ENCODE measurements around the gene EYA4.
"Not testable (repeated sequence)": the region's sequence is repeated elsewhere in the genome, so short reads cannot be mapped to it uniquely, and the experiment has no call there.

EYA4 gene

DNA sequence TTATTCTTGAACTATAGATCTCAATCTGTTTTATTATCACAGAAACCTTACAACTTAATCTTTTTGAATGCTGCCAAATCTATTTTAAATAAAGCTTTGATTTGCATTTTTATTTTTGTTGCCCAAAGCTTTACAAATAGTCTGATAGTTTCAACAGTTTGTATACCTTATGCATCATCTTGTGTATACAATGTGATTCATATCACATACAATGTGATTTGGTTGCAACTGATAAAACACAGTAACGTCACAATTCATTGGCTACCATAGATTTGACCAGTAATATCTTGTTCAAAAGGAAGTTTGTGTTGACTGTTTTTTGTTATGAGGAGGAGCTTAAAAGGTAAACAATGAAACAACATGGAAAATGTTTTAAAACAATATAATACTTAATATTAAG, 110.9 kb downstream of the EYA4 start:
- no peak for DNase-seq (ENCODE audit: low read depth)

DNA sequence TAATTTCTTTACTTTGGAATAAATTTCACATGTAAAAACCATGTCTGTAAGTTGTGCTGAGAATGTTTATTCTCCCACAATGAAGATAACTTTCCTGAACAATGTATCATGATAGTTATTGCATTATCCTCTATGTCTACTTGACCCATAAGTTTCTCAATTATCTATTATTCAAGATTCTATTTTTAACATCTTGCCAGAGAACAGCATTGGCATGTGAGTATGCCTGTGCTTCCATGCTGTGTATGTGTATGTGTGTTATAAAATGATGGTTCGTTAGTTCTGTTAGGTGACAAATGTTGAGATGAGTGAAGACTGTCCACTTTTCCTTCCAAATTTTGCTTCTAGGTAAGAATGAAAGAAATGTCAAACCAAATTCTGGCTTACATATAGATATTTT, 111.9 kb downstream of the EYA4 start:
- no peak for DNase-seq (ENCODE audit: low read depth)

DNA sequence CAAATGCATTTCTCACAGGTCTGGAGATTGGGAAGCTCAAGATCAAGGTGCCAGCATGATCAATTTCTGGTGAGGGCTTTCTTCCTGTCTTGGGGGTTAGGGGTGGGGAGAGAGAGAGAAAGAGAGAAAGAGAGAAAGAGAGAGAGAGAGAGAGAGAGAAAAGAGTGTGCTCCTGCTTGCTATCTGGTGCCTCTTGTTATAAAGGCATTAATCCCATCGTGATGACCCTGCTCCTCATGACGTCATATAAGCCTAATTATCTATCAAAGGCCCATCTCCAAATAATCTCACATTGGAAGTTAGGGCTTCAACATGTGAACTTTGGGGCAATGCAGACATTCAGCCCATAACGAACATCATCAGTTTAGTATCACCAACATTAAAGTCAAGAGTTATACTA, 114.8 kb downstream of the EYA4 start:
- DNase-seq (ENCODE audit: low read depth) = no peak

DNA sequence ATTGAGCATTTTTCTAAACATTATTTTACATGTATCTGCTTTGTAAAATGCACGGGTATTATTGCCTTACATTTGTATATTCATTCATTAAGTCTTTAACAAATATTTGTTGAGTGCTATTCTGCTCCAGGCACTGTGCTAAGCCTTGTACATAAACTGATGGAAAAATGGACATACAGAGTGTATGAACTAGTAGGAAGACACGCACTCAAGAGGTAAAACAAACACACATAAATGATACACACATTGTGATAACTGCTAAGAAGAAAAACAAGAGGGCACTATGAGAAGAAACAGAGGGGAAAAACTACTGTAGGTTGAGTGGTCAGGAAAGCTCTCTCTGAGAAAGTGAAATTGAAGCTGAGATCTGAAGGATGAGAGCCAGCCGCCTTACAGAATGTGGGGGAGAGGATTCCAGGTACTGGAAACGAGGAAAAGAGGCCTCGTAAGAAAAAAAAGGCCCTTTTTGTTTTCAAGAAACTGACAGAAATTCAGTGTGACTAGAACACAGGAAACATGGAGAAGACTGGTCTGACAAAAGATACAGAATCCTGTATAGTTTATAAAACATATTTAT, 117.5 kb downstream of the EYA4 start:
- no peak for DNase-seq (ENCODE audit: low read depth)

DNA sequence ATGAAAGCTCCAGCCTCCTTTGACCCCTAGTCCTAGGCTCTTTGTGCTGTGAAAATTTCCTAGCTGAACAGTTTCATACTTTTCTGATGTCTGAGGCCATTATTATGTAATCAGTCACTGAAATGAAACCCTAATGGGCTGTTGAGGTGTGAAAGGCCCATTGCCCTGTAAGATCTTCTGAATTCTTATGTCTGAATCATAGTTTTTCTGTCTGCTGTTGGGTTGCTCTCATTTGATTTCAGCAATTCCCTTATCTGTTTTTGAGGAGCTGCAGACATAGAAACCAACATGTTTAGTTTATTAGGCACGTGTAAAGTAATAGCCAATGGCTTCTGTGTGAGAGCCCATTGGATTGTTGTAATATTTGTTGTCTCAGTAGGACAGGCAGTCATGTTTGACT, 118.1 kb downstream of the EYA4 start:
- DNase-seq (ENCODE audit: low read depth) = no peak

DNA sequence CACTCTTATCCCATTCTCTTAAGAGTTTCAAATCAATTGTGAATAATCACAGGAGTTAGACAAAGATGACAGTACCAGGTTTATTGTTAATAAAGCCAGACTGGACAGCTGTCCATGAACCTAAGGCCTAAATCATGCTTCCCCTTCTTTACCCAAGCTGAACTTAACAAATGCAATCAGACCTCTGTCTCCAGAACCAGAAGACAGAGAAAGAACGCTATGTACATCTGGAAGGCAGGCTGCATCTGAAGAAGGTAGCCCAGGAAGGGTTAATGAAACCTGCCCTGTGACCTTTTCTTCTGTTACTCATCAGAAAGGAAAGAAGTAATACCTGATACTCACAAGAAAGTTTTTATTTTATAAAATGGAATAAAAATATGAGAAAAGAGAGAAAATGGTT, 118.6 kb downstream of the EYA4 start:
- DNase-seq (ENCODE audit: low read depth) = no peak

DNA sequence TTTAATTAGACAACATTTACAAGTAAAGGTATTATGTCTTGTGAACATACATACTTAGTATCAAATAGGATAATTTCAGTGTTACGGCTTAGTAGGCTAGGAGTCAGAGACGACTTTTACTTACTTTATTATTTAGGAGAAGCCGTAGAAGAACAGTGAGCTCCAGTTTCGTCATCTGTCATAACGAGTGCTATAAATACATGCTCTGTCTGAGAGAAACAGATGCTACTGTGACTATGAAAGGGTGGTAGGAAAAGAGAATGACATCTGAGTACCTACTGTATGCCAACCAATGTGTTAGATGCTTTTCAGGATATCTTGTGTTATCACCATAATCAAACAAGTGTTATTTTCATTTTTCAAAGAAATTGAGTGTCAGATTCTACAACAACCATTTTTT, 119.0 kb downstream of the EYA4 start:
- DNase-seq (ENCODE audit: low read depth) = no peak

DNA sequence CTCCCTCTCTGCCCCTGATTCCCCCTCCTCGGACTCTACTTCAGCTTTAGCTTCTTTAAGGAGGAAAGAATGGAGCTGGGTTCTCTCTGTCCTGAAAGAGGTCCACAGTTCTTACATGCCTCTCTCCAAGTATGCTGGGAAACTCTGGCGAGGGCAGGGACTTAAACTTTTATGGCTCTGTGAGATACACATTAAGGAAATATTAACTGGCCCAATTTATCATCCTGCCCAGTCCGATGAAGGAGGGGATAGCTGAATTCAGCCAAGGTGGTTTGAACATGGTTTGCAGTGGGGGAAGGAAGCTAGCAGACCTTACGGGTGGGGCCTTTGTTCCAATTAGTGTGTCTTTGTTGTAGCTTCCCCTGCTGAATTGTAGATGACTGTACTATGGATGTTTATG, 121.7 kb downstream of the EYA4 start:
- DNase-seq (ENCODE audit: low read depth) = no peak

DNA sequence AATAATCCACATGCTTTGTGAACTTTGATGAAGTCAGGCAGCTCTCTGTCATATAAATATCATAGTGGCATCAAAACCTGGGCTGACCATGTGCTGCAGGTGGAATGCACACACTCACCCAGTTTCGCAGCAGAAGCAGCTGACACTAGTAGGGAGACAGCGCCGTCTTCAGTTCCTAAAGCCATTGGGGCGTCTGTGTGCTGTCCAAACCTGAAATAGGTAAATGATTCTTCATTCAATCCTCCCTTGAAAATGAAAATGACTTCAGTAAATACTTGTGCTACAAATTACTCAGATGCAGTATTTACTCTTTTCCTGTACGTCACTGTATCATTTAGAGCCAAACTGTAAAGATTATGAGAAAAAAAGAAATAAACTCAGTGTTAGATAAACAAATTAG, 127.5 kb downstream of the EYA4 start:
- DNase-seq (ENCODE audit: low read depth) = no peak

DNA sequence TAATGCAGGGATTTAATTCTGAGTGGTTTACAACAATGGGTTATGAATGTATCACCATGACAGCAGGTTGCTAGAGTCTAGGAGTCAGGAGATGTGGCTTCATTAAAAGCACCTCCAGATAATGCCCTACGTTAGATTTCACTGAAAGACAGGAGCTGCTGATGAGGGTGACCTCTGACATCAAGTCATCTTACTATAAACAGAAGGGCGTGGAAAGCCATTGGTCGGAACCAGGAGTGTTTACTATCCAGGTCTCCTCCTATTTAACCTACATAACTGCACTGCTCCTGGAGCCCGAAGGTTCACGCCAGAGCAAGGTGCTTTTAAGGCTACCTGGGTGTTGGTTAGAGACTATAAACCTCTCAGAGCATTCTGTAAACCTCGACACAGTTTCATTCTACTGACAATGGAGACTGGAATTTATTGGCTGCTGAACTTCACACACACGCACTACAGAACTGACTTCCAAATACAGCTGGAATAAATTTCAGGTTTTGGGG, 128.7 kb downstream of the EYA4 start:
- no peak for DNase-seq (ENCODE audit: low read depth)

DNA sequence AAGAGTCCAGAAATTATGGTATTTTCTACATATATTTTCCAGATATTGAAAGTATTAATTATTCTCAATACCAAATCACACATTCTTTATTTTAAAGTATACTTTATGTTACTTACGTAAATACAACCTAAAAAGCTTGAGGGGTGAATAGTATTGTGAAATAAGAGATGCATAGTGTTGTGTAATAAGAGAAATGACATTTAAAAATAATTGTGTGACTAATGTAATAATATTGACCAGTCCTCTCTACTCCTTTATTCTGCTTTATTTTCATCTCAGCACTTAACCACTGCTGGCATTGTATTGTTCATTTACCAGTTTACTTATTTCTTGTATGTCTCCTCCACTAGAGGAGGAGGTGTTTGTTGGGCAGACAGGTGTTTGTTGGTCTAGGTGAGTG, 135.6 kb downstream of the EYA4 start:
- DNase-seq (ENCODE audit: low read depth) = no peak

DNA sequence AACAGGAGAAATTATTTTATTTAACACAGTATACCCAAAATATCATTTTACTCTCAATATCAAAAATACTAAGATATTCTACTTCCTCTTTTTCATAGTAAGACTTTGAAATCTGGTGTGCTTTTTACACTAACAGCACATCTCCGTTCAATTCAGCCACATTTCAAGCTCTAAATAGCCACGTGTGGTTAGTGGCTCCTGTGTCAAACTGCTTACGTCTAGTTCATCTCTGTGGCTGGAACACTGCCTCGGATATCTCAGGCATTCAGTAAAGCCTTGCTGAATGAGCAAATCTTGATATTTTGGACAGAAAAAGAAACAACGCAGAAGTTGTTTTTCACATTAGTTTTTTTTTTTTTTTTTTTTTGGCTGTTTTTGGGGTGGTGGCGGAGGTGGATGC, 136.1 kb downstream of the EYA4 start:
- no peak for DNase-seq (ENCODE audit: low read depth)

DNA sequence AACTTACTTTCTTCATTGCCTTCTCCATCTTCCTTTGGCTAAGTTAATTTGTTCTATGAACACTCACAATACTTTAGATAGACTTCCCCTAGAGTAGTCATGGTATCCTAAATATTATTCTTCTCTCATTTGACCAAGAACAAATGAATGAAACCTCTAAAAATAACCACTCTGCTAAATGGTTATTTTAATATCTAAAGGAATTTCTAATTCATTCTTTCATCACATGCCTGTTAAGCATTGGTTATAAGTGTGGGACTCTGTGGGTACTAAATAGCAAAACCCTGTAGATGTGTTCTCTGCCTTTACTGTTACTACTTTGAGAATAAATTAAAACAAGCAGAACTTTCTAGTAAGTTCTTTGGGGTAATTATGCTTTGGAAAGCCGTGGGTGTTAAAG, 138.9 kb downstream of the EYA4 start:
- DNase-seq (ENCODE audit: low read depth) = no peak

DNA sequence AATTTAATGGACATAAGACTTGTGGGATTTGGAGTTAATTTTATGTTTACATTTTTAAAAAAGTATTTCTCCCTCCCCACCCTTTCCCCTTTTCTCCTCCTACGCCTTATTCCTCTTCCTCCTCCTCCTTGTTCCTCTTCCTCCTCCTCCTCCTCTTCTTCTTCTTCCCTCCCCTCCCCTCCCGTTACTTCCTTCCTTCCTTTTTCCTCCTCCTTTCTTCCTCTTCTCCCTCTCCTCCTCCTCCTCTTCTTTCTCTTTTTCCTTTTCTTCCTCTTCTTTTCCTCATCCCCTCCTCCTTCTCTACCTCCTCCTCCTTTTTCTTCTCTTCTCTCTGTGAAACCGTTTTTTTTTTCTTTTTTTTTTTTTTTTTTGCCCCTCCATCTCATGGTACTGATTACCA, 139.6 kb downstream of the EYA4 start:
- DNase-seq (ENCODE audit: low read depth) = no peak

DNA sequence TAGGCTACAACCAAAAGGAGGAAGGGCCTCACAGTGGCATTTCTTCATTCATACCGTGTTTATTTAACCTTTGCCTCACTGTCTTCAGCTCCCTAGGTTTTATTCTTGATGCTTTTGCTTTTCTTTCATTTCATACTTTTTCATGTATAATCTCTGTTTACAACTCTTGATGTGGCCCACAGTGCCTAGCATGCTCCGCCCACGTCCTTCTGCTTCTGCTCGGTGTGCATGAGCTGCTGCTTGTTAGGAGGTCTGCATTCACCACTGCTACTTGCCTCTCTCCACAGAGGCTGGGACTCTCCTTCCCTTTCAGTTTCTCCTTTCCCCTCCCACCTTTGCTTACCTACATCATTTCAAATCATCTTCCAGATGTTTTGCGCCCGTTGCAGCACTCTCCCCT, 147.6 kb downstream of the EYA4 start:
- no peak for DNase-seq (ENCODE audit: low read depth)

DNA sequence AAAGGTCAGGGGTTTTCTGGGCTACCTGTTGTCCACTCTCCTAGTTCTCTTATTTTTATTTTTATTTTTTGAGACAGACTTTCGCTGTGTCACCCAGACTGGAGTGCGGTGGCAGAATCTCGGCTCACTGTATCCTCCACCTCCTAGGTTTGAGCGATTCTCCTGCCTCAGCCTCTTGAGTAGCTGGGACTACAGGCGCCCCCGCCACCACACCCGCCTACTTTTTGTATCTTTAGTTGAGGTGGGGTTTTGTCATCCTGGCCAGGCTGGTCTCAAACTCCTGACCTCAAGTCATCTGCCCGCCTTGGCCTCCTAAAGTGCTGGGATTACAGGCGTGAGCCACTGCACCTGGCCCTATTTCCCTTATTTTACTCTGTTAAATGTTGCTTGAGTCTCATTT, 149.0 kb downstream of the EYA4 start:
- no peak for DNase-seq (ENCODE audit: low read depth)

DNA sequence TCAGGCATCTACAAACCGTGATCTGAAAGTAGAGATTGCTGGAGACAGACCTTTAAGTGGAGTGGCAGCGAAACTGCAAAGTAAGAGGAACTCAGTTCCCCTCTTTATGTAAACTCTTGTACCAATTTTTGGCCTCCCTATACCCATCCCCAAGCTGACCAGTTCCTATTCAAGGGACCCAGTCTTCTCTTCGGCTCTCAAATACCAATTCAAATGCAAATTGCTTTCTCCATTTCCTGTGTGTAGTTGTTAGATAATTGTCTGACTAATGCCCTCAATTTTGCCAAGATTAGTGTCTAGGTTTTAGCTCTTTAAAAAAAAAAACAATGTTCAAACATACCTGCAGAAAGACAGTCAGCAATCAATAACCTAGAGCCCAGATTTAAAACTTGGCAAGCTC, 150.9 kb downstream of the EYA4 start:
- DNase-seq (ENCODE audit: low read depth) = no peak

DNA sequence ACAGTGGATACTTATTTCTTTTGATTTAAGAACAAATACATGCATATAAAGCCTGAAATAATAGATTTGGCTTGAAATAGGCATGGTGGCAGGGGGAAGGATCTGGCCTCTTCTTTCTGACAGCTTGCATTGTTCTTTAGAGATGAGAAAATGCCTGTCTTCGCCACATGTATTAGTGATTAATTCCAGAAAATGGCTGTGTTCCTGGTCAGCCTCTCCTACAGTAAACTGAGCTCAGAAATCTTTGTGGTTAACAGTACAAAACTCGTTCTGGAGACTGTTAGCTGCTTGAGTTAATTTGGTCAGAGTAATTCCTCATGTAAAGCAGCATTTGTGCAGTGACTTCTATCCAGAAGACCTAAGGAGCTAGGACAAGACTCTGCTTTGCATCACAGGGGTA, 151.5 kb downstream of the EYA4 start:
- no peak for DNase-seq (ENCODE audit: low read depth)

DNA sequence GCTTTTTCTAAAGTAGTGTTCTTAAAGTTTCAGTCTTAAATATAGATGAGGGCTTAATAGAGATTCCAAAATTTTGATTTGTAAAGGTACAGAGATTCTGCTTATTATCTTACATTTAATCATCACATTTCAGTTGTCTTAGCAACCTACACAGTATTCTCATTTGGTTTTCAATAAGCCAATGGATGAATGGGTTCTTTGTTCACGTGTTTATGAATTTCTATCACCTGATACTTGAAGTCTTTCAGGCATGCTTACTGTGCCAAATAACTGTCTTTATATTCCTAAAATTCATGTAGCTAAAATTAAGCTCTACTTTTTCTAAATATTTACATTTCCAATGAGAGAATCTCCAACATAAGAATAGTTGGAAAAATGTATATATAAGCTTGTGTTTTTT, 152.7 kb downstream of the EYA4 start:
- no peak for DNase-seq (ENCODE audit: low read depth)

DNA sequence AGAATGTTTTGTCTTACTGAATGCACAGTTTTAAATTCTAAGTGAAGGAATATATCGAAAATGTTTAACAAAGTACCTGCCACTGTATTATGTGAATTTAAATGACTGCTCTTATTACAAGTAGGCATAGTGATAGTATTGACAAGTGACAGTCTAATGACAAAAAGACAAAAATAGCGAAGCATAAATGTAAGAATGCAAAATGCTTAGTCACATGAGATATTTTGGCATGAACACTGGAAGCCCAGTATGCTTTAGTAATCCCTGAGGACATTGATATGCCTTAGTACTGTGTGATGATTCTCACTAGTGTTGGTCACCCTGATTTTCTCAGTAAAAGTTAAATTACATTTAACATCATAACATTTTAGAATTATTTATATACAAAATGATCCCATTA, 153.5 kb downstream of the EYA4 start:
- DNase-seq (ENCODE audit: low read depth) = no peak

DNA sequence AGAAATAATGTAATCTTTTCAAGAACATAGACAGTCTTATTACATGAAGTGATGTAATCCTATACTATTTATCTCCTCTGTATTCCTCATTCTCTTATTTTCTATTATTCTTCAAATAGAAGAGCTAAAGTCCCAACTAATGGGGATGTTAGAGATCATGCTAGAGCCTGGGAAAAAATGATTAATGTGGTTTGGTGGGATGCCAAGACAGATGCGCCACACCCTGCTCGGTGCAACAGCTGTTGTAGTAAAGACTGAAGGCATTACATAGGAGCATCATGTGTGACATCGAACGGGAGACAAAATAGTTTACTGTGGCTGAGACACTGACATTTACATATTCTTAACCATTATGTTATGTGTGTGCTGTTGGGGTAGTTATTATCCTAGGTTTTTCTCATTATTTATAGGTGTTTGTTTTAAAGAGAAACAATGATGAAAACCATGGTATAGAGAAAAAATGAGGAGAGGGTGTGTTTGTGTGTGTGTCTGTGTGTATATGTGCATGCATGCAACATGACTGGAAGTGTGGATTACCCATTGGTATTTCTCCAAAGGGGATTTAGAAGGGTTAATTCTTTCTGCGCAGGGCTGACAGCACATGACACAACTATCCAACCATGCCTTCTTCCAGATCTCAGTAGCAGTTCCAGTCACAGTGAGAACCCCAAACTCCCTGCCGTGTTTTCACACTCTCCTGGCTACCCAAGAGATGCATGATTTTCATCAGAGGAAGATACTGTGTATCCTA, 155.3 kb downstream of the EYA4 start:
- peak; percentile 16 for DNase-seq (ENCODE audit: low read depth)

DNA sequence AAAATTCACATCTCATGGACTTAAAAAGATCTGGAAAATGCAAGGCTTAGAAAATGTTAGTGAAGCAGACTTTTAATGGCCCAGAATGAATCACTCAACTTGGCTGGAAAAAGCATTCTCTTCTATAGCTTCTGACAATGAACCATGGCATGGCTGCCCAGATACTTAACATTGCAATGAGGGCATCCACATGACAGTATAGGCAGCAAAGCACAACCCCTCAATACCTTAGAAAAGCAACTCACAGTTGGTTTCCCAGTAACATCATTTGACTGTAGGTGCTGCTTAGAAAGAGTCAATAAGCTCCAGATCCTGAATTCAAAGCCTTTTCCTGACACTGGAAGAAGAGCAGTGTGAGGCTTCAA, 155.8 kb downstream of the EYA4 start:
- no peak for DNase-seq (ENCODE audit: low read depth)

DNA sequence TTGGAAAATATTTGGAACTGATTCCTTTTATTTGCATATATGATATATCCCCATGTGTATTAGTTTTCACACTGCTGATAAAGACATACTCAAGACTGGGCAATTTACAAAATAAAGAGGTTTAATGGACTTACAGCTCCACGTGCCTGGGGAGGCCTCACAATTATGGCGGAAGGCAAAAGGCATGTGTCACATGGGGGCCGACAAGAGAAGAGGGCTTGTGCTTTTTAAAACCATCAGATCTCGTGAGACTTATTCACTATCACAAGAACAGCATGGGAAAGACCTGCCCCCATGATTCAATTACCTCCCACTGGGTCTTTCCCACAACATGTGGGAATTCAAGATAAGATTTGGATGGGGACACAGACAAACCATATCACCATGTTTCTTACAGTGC, 156.4 kb downstream of the EYA4 start:
- not testable (repeated sequence) for DNase-seq (ENCODE audit: low read depth)

DNA sequence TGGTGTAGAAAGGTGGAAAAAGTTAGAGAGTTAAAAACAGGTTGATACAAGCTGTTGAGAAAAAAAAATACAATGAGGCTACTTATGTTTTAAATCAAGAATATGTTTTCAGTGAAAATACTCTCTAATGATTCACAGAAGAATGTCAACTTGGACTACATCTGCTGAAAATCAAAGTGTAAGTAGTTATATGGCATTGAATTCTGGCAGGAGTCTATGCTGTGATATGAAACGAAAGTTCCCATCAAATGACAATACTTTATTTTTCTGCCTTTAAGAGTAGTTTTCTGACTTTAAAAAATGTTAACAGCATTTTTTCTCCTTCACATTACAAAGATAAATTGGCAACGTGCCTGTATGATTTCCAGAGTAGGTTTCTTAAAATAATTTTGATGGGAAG, 158.3 kb downstream of the EYA4 start:
- DNase-seq (ENCODE audit: low read depth) = no peak
